Suppressor macrophage (primary cell): ENCODE measurements around the gene EBLN2.
"Not testable (repeated sequence)": the region's sequence is repeated elsewhere in the genome, so short reads cannot be mapped to it uniquely, and the experiment has no call there.

Experiments
- DNase-seq, 4 experiments: peaks; one replicate each; pipeline ENCODE4 v3.0.0-alpha.2; 2020 to 2022

Gene EBLN2

DNA sequence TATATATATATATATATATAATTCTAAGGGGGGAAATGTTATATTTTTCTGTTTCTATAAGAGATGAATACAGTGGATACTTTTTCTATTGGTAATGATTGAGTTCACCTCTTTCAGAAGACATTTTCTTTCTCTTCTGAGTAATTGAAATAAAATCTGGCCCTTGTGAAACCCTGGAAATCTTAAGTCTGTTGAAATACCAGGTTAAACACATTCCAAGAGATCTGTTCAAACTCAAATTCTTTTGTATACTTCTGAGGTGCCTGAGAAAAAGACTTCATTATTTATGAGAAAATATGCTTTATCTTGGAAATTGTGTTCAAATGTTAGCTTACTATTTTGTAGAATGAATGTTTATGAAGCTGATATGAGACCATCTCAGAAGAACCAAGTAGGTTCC lies 4.8 kb downstream of the EBLN2 start:
- not testable (repeated sequence) for DNase-seq

DNA sequence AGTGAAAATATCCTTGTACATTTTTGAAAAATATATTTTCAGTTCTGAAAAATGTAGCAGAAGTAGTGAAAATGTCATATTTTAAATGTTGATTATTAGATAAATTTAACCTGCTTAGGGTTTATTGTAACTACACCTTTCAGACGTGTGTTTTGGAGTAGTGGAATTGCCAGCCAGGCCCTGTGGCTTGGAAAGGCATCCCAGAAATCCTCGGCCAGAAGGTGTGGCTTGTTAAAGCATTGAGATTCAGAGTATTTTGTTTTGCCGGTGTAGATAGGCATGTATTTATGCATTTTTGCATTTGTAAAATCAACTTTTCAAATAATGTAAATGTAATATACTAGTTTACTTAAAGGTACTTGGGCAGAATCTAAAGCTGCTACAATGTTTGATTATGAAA lies 7.0 kb downstream of the EBLN2 start:
- DNase-seq: no peak

GRCh38 chr3:73069187-73069586 lies 7.7 kb downstream of the EBLN2 start:
- no peak for DNase-seq

DNA sequence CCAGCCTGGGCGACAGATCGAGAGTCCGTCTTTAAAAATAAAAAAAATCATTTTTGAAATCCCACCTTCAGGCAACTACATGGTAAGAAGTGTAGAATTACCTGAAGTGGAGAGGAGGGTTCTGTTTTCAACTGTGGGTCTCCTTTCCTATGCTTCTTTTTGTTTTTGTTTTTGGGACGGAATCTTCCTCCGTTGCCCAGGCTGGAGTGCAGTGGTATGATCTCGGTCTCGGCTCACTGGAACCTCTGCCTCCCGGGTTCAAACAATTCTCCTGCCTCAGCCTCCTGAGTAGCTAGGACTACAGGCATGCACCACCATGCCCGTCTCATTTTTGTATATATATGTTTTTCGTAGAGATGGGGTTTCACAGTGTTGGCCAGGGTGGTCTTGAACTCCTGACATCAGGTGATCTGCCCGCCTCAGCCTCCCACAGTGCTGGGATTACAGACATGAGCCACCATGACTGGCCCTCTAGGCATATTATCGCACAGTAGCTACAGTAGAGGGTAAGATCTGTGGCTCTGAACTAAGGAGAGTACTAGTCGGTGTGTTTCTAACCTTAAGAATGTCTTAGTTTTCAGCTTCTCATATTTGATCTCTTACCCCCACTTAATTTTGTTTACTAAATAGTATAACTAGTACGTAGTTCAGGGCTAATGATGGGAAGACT lies 8.5 kb downstream of the EBLN2 start:
- no peak for DNase-seq

DNA sequence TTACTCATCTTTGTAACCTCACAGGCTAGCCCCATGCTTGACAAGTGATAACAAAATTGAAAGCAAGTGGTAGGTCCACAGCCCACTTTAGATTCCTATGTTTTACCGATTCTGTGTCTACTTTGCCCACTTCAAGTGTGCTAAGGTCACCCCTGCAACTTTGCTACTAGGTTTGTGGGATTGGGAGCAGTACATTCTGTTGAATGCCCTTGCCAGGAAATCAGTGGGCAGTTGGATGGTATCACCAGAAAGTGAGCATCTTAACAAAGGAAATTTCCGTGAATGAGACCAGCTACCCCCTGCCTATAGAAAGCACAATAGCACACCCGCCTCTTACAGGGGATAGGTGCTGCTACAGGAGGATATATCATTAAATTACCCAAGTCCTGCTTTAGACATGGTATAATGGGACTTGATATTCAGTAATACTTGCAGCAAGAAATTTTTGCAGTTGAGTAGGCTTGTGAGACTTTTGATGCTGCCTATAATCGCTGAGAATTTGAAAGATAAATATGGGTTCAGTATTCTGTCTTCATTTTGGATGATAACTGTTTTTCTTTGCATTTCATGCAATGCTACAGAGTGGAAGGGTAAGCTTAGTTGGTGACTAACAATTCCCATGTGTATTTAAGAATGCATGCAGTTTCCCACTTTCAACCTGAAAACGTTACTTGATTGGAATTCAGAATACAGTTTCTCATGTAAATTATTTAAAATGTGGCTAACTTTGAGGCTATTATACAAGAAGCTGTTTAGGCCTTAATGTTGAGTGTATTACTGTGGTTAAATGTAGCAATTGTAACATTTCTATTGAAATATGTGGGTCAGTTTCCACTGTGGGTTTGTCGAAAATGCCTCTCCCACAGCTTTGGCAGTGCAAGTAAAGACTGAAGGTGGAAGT lies 9.5 kb downstream of the EBLN2 start:
- no peak for DNase-seq

DNA sequence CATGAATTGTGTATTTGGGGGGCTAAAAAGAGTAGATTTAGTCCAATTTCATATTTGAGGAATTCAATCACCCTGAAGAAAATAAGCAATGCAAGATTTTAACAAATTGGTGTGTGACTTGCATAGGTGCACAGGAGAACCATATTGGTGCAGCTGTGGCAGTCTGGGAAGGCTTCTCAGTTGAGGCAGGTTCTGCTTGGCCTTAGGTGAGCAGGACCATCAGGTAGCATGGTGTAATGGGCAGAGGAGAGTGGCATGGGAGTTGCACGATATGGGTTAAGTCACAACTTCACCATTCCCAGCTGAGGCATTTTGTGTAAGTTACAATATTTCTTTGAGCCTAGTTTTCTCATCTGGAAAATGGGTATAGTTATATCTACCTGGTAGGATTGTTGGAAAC lies 10.5 kb downstream of the EBLN2 start:
- no peak for DNase-seq

- no peak for DNase-seq
Observed at GRCh38 chr3:73072634-73073033, 11.2 kb downstream of the EBLN2 start.

- DNase-seq: no peak
Observed at GRCh38 chr3:73073091-73073707, 11.7 kb downstream of the EBLN2 start.

DNA sequence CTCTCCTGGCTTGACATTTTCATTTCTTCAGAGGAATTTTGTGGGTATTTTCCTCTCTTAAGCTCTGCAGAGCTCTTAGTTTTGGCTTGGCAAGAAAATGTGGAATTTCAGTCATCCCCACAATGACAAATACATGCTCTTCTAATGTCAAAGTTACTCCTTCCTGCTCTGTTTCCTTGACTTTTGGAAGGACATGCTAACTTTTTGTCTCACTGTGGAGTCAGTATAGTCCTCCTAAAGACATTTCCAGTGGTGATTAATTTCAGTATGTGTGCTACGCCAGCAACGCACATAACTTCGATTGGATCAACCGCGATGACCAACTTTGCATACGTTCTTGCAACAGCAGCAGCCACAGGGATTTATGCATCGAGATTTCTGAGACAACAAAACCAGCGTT lies 13.3 kb downstream of the EBLN2 start:
- DNase-seq: no peak

- DNase-seq: no peak
Observed at GRCh38 chr3:73080216-73080966, 18.9 kb downstream of the EBLN2 start.

DNA sequence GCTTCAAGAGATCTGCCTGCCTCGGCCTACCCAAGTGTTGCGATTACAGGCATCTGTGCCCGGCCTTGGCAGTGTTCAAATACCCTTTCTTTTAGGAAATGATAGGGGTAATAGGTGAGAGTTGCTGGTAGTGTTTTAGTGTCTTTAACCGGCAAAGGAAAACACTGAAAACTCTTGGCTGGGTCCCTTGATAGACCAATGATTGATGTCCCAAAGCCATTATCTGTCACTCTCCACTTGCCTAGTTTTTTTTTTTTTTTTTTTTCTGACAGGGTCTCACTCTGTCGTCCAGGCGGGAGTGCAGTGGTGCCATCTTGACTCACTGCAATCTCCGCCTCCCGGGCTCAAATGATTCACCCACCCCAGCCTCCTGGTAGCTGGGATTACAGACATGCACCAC lies 19.7 kb downstream of the EBLN2 start:
- no peak for DNase-seq

DNA sequence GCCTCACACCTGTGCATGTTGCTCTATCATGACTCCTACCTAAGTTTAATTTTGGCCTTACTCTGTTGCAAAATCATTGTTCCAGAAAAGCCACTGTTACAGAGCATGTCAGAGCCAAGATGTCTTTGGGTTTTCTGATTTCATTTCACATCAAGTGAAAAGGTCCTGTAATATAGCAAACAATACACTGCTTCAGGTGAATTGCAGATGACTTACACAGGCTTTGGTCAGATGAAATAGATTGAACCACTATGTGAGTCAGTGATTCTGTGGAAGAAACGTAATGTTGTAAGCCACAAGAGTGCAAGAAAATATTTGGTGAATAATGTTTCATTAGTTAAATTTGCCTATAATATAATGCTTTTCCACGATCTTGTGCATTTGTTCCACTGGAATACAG lies 22.7 kb downstream of the EBLN2 start:
- DNase-seq: no peak

GRCh38 chr3:73086071-73086494 lies 24.6 kb downstream of the EBLN2 start:
- peak; percentile 47 to 67 (median 58) for DNase-seq

GRCh38 chr3:73094129-73094528 lies 32.7 kb downstream of the EBLN2 start:
- DNase-seq: peak; percentile 21 to 48 (median 42)

GRCh38 chr3:73094951-73095350 lies 33.5 kb downstream of the EBLN2 start:
- peak; percentile 9 to 40 (median 30) for DNase-seq

- no peak for DNase-seq
Observed at GRCh38 chr3:73096169-73096568, 34.7 kb downstream of the EBLN2 start.

GRCh38 chr3:73098026-73098425 lies 36.6 kb downstream of the EBLN2 start:
- no peak for DNase-seq

DNA sequence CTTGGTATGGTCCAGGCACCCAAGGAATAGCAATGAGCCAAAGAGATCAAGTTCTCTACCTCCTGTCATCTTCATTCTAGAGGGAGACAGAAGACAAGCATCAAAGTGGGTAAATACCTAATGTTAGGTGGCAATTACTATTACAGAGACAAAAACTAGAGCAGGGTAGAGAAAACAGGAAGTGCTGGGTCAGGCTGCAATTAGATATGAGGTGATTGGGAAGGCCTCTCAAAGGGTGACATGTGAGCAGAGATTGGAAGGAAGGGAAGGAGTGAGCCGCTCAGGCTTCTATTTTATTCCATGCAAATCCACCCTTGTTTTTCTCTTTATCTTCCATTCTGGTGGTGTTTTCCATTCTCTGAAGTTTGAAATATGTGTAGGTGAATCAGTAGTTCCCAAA lies 37.4 kb downstream of the EBLN2 start:
- peak; percentile 10 to 21 (median 12) for DNase-seq

- DNase-seq: peak; percentile 84 to 93 (median 90)
Observed at GRCh38 chr3:73100741-73101559, 39.5 kb downstream of the EBLN2 start.

DNA sequence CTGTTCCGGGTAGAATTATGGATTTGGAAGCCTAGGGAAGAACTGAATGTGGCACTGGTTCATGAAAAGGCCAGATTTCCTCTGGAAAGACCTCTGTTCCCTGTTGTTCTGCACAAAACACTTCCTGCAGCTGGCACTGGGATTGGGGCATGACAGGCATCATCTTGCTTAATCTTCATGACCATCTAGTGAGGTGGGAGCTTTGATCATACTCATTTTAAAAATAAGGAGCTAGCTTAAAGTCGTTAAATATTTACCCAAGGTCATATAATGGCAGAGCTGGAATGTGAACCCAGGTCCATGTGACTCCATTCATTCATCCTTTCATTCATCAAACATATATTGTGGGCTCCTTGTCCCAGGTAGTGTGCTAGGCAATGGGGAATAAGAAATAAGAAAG lies 40.4 kb downstream of the EBLN2 start:
- DNase-seq: no peak

GRCh38 chr3:73107215-73107614 lies 45.8 kb downstream of the EBLN2 start:
- no peak for DNase-seq

GRCh38 chr3:73107676-73108187 lies 46.3 kb downstream of the EBLN2 start:
- no peak for DNase-seq
